MCF 10A (cell line): Measurements from ENCODE around the gene MEGF10. TPM values are rescaled to one million over a fixed set of nuclear protein-coding genes. Genes with fewer than 3 reads are reported as not detected.
"Not testable (repeated sequence)": the region's sequence is repeated elsewhere in the genome, so short reads cannot be mapped to it uniquely, and the experiment has no call there.

Experiments
- BruUV-seq: library from RNA; stranded (reverse); fragments of 400-500 nt; replicated peaks from 2 replicates; lab custom pipeline; 2021; lab: Mats Ljungman, UMichigan
- CTCF ChIA-PET: fragments of 300-600 bp; sonication (Branson Sonifier 250); formaldehyde crosslinking; extraction: SDS; loops from one replicate; lab custom pipeline; 2021; ENCODE audit warnings: antibody characterized with exemption, inconsistent platforms; lab: Yijun Ruan, JAX
- POLR2A ChIA-PET: fragments of 300-600, 350-650 bp; sonication (Branson Sonifier 250); formaldehyde crosslinking; extraction: SDS; loops from one replicate; lab custom pipeline; 2020; ENCODE audit warnings: antibody characterized with exemption, inconsistent platforms; lab: Yijun Ruan, JAX
- DNase-seq: peaks from one replicate; pipeline ENCODE4 v3.0.0-alpha.2; 2018; ENCODE audit not compliant: unreplicated experiment
- H3K27ac Mint-ChIP-seq: one replicate; pipeline ENCODE4 v1.8.0; 2022; ENCODE audit warnings: mild to moderate bottlenecking, low read depth, mixed read lengths; ENCODE audit not compliant: unreplicated experiment
- H3K27me3 Mint-ChIP-seq: one replicate; pipeline ENCODE4 v1.8.0; 2022; ENCODE audit warnings: mixed read lengths; ENCODE audit not compliant: insufficient read depth, unreplicated experiment
- H3K36me3 Mint-ChIP-seq: one replicate; pipeline ENCODE4 v1.8.0; 2022; ENCODE audit warnings: mild to moderate bottlenecking, moderate library complexity, mixed read lengths; ENCODE audit not compliant: insufficient read depth, unreplicated experiment
- H3K4me1 Mint-ChIP-seq: one replicate; pipeline ENCODE4 v1.8.0; 2022; ENCODE audit warnings: mixed read lengths; ENCODE audit not compliant: insufficient read depth, unreplicated experiment
- H3K4me3 Mint-ChIP-seq: one replicate; pipeline ENCODE4 v1.8.0; 2022; ENCODE audit warnings: mild to moderate bottlenecking, moderate library complexity, mixed read lengths; ENCODE audit not compliant: unreplicated experiment
- H3K9me3 Mint-ChIP-seq: one replicate; pipeline ENCODE4 v1.8.0; 2022; ENCODE audit warnings: mixed read lengths; ENCODE audit not compliant: unreplicated experiment
- intact Hi-C: fragments of 100-400 bp; cut with micrococcal nuclease; formaldehyde crosslinking; loops from 2 replicates; pipeline ENCODE4 v1.14.1; 2022
- total RNA-seq: library from RNA; stranded (reverse); gene quantifications from 2 replicates; pipeline ENCODE4 v1.2.3, GENCODE V29; 2022
- TF ChIP-seq, protein P1 (sequence below): fragments of 200-600 bp; IDR thresholded peaks from one replicate; pipeline ENCODE4 v1.8.0; 2022; ENCODE audit warnings: antibody characterized with exemption, mild to moderate bottlenecking; ENCODE audit not compliant: unreplicated experiment

The MEGF10 gene
- total RNA-seq, 1 experiment from 2014 or later = not detected

DNA sequence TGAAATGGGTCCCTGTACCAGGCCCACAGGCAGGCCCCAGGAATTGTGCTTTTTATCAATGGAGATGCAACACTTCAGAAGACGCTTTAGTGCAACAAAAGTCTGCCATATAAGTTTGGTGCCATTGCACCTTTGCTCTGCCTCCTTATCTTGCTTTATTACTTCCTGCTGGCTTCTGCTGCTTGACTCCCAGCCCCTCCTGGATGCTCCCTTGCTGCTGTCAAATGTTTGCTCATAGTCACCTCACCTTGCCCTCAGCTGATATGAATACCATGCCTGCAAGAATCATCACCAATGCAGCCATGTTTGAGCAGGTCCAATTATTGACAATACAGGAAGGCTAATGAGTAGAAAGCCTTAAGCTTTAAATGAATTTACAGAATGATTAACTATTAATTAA, 25.4 kb downstream of the MEGF10 start:
- DNase-seq = no peak
- Mint-ChIP-seq H3K27me3 (peaks cover 26% of the 10 kb centered on the region), H3K27ac (no peak overlapping the region), H3K36me3 (no peaks in the 10 kb centered on the region), H3K4me3 (no peak overlapping the region), H3K9me3 (no peaks in the 10 kb centered on the region), H3K4me1 (no peaks in the 10 kb centered on the region)
- ChIA-PET POLR2A (interaction anchor here (0.6 to 1.7 kb wide), 2 partner anchors 359 to 657 kb away, joined by 3 read pairs; no protein-coding TSS in a partner anchor), CTCF (interaction anchor here (0.6 to 2.0 kb wide), 12 partner anchors 10 to 641 kb away, joined by 3 to 12 read pairs (median 4); no protein-coding TSS in a partner anchor)
- BruUV-seq = no TSS peak
- intact Hi-C loops = loop anchor here (10.0 kb wide), 1 partner anchor 661 kb away; no protein-coding TSS in a partner anchor
- TF ChIP-seq, protein P1, sequence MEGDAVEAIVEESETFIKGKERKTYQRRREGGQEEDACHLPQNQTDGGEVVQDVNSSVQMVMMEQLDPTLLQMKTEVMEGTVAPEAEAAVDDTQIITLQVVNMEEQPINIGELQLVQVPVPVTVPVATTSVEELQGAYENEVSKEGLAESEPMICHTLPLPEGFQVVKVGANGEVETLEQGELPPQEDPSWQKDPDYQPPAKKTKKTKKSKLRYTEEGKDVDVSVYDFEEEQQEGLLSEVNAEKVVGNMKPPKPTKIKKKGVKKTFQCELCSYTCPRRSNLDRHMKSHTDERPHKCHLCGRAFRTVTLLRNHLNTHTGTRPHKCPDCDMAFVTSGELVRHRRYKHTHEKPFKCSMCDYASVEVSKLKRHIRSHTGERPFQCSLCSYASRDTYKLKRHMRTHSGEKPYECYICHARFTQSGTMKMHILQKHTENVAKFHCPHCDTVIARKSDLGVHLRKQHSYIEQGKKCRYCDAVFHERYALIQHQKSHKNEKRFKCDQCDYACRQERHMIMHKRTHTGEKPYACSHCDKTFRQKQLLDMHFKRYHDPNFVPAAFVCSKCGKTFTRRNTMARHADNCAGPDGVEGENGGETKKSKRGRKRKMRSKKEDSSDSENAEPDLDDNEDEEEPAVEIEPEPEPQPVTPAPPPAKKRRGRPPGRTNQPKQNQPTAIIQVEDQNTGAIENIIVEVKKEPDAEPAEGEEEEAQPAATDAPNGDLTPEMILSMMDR = no peak

DNA sequence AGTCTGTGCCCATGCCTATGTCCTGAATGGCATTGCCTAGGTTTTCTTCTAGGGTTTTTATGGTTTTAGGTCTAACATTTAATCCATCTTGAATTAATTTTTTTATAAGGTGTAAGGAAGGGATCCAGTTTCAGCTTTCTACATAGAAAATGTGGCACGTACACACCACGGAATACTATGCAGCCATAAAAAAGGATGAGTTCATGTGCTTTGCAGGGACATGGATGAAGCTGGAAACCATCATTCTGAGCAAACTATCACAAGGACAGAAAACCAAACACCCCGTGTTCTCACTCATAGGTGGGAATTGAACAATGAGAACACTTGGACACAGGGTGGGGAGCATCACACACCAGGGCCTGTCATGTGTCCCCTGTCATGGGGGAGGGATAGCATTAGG, 26.8 kb downstream of the MEGF10 start:
- not testable (repeated sequence) for H3K36me3 Mint-ChIP-seq, BruUV-seq, H3K27ac Mint-ChIP-seq, DNase-seq, H3K9me3 Mint-ChIP-seq, H3K4me3 Mint-ChIP-seq, H3K4me1 Mint-ChIP-seq
- intact Hi-C loops = loop anchor here (10.0 kb wide), 1 partner anchor 663 kb away; no protein-coding TSS in a partner anchor
- ChIA-PET CTCF (interaction anchor here (0.7 to 1.9 kb wide), 7 partner anchors 12 to 502 kb away, joined by 3 to 12 read pairs (median 4); no protein-coding TSS in a partner anchor), POLR2A (interaction anchor here (1.7 kb wide), 1 partner anchor 659 kb away, joined by 3 read pairs; no protein-coding TSS in a partner anchor)
- H3K27me3 Mint-ChIP-seq = peaks cover 26% of the 10 kb centered on the region

DNA sequence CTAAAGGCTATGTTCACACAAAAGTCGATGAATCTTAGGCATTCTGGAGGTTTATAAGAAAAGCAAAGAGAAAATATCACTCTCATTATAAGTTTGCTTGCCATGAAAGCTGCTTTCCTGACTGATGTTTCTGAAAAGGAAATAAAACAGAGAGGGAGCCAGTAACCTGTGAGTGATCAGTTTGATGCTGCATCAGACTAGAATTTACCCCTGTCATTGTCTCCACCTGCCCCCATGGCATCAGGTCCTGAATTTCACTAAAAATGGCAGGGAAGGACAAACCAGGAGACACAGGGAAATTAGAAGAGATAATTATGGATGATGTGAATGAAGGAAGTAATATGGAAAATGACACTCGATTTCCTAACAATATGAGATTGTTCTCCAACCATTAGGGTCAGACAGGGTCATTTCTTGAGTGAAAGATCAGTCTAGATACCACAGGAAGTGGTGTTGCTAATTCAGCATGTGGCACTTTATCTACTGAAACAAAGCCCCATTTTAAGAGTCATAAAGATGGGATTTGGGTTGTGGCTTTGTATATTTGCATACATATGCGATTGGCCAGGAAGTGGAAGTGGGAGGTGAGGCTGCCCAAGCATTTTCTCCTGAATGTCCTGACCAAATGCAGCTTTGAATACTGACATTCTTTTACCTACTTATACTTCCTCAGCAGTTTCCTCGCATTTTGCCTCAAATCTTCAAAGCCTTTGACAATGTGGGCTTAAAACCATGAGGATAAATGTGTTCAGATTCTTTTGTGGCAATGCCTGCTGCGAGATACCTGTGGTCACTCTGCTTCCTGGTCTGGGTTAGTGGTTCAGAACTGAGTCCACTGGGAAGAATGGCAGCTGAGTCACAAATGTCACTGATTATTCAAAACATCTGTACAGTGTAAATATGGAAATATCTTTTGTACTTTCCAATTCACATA, 29.7 kb downstream of the MEGF10 start:
- intact Hi-C loops = no loop called here
- no peaks in the 10 kb centered on the region for H3K9me3 Mint-ChIP-seq
- TF ChIP-seq, protein P1 = no peak
- no peak overlapping the region for H3K27ac Mint-ChIP-seq
- no peak overlapping the region for H3K4me3 Mint-ChIP-seq
- H3K4me1 Mint-ChIP-seq = no peaks in the 10 kb centered on the region
- DNase-seq = no peak
- H3K27me3 Mint-ChIP-seq = peaks cover 15% of the 10 kb centered on the region
- ChIA-PET POLR2A (no interaction called here), CTCF (interaction anchor here (0.5 to 1.8 kb wide), 5 partner anchors 8 to 437 kb away, joined by 3 to 7 read pairs (median 4); no protein-coding TSS in a partner anchor)
- BruUV-seq = no TSS peak
- no peaks in the 10 kb centered on the region for H3K36me3 Mint-ChIP-seq

DNA sequence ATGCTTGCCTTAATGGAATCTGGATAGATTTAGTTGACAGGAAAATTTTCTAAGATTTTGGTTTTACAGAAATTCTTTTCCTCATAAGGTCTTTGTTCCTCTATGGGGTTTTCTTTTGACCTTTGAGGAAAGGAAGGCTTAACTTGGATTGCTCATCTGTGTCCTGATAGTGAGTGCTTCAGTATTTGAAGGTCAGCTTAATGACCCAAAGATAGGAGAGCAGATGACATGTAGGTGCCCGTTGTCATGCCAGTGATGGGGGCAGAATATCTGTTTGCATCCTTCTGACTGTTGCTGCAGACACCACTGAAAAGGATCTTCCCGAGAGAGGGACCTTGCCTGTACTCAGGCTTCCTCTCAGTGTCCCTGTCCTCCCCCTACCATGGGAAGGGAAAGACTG, 30.9 kb downstream of the MEGF10 start:
- intact Hi-C loops = no loop called here
- POLR2A ChIA-PET = interaction anchor here (0.6 kb wide), 1 partner anchor 113 kb away, joined by 3 read pairs; no protein-coding TSS in a partner anchor
- CTCF ChIA-PET = interaction anchor here (0.6 to 1.8 kb wide), 2 partner anchors 9 to 77 kb away, joined by 5 to 7 read pairs; no protein-coding TSS in a partner anchor
- no peaks in the 10 kb centered on the region for H3K9me3 Mint-ChIP-seq
- BruUV-seq = no TSS peak
- no peaks in the 10 kb centered on the region for H3K36me3 Mint-ChIP-seq
- no peaks in the 10 kb centered on the region for H3K4me1 Mint-ChIP-seq
- H3K4me3 Mint-ChIP-seq = no peak overlapping the region
- TF ChIP-seq, protein P1 = no peak
- H3K27ac Mint-ChIP-seq = no peak overlapping the region
- peaks cover 10% of the 10 kb centered on the region for H3K27me3 Mint-ChIP-seq
- DNase-seq = no peak
